Fibroblast of pulmonary artery (primary cell): ENCODE results near the gene COX18.

Experiments
- DNase-seq: peaks from one replicate; pipeline ENCODE4 v3.0.0-alpha.2; 2010; ENCODE audit warnings: low read depth
- H3K4me3 ChIP-seq: replicated peaks from 2 replicates; pipeline ENCODE4 v1.5.1; 2011; ENCODE audit warnings: low read depth, mild to moderate bottlenecking, control low read depth, low read length, moderate library complexity
- CTCF ChIP-seq: IDR thresholded peaks from 2 replicates; pipeline ENCODE4 v1.5.1; 2011; ENCODE audit warnings: mild to moderate bottlenecking, control low read depth, low read length, inconsistent platforms; ENCODE audit errors: missing control alignments

COX18 gene

GRCh38 chr4:73098016-73098415, 28.5 kb upstream of the COX18 start:
- no peak for TF ChIP-seq CTCF
- H3K4me3 ChIP-seq = no peak overlapping the region
- DNase-seq = no peak

DNA sequence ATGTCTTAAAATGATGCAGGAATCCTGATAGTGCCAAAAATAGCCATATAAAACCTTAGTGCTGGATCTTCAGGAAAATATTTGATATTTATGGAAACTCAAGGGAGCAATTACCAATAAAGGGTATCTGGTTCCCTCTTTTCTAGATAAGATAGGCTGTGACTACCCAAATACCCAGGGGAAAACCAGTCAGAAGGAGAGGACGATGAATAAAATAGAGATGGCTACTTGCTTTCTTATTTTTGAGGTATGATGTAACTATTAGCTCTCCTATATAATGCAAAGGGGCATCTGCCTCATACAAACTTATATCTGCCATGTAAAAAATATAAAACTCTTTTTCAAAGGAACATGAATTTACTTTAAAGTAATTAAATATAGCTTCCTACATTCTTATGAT, 23.4 kb upstream of the COX18 start:
- TF ChIP-seq CTCF = no peak
- no peak overlapping the region for H3K4me3 ChIP-seq
- no peak for DNase-seq

GRCh38 chr4:73090738-73091137, 21.2 kb upstream of the COX18 start:
- no peak for TF ChIP-seq CTCF
- no peak overlapping the region for H3K4me3 ChIP-seq
- DNase-seq = no peak

DNA sequence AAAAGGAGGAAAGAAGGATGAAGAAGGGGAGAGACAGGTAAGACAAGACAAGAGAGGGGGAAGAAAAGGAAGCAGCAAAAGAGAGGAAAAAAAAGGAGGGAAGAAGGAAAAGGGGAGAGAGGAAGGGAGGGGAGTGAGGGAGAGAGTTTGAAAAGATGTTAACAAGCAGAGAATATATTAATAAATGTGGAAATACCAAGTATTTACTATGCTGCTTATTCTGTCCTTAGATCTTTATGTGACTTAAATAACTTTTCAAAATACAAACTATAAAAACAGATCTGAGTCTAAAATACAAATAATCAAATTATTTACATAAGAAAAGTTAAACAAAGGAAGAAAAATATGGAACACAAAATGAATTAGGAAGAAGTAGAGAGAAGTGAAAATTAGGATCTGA, 18.4 kb upstream of the COX18 start:
- TF ChIP-seq CTCF = no peak
- DNase-seq = no peak
- H3K4me3 ChIP-seq = no peak overlapping the region

DNA sequence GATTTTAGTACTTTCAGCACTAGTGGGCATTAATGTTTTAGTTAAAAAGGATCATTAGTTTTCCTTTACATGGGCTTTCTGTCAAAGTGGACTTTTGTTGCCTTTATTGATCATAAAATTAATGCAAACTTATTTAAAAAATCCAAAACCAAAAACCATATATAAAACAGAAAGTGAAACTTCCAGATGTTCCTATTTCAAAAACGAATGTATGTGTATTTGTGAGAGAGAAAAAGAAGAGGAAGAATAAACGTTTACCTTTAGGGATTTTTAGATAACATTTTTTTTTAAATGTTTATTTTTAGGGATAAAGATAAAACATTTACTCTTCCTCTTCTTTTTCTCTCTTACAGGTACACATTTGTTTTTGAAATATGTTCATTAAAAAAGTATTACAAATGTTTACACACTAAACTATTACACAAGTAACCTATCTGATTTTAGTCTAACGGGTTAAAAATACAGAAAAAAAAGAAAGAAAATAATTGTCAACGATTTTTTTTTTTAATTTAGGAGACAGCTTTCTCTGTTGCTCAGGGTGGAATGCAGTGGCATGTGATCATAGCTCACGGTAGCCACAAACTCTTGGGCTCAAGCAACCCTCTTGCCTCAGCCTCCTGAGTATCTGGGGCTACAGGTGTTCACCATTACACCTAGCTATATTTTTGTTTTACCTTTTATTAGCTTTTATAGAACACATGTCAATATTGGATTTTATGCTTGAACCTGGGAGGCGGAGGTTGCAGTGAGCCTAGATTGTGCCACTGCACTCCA, 16.8 kb upstream of the COX18 start:
- no peak overlapping the region for H3K4me3 ChIP-seq
- no peak for DNase-seq
- no peak for TF ChIP-seq CTCF

DNA sequence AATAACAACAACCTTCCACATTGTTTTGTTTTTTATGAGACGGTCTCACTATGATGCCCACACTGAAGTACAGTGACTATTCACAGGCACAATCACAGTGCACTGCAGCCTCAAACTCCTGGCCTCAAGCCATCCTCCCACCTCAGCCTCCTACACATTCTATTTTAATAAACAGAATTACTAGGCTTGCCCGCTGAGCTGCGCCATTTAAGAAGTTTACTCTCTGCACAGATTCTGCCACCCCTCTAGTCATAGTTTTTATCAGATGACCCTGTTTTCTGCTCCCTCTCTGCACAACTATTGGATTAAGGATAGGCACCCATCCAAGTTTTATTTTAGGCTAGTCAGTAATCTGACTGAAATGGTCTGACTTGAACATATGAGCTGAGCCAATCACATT, 11.3 kb upstream of the COX18 start:
- peak; percentile 24 for DNase-seq
- no peak for TF ChIP-seq CTCF
- no peak overlapping the region for H3K4me3 ChIP-seq

- no peak for TF ChIP-seq CTCF
- no peak for DNase-seq
- H3K4me3 ChIP-seq = no peak overlapping the region
Measured at GRCh38 chr4:73075832-73076231, 6.3 kb upstream of the COX18 start.
